ENCODE results near the gene PPP1R1B.

PPP1R1B gene

DNA sequence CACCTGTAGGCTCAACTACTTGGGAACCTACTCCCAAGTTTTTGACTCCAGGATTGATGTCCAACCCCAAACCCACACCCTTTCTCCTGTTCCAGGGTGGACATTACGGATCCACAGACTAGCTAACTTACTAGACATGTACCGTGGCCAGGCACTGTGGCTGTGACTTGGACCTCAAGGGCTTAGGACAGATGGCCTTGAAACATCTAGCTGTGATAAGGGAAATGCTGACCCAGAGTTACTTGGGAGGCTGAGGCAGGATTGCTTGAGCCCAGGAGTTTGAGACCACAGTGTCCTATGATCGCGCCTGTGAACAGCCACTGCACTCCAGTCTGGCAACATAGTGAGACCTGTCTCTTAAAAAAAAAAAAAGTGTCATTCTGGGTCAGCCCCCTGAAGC, 14.3 kb downstream of the PPP1R1B start:
- Histone ChIP-seq H3K36me3 (ENCODE audit: low read length) (no peaks in the 10 kb centered on the region), H3K4me3 (ENCODE audit: insufficient read depth, low read length, poor library complexity, severe bottlenecking) (no peak overlapping the region), H3K27me3 (ENCODE audit: low read length) (no peaks in the 10 kb centered on the region), H3K79me2 (ENCODE audit: insufficient read depth, low read length) (peaks cover 75% of the 10 kb centered on the region), H4K20me1 (ENCODE audit: low read depth, low read length) (no peaks in the 10 kb centered on the region; the same call in 1 of the 2 replicates), H3K9ac (ENCODE audit: low read length) (no peak overlapping the region), H3F3A (ENCODE audit: insufficient read depth) (no peaks in the 10 kb centered on the region), H3K9me3 (ENCODE audit: insufficient read depth, low read length) (no peaks in the 10 kb centered on the region), H2AFZ (ENCODE audit: low read depth, low read length, severe bottlenecking) (no peak overlapping the region), H3K9me2 (replicated peaks; ENCODE audit: insufficient read depth, low read length) (no peaks in the 10 kb centered on the region), H3K4me2 (ENCODE audit: low read depth, low read length, poor library complexity, severe bottlenecking) (no peak overlapping the region), H3K27ac (ENCODE audit: low read depth, low read length) (no peak overlapping the region)
- TF ChIP-seq, protein P1, sequence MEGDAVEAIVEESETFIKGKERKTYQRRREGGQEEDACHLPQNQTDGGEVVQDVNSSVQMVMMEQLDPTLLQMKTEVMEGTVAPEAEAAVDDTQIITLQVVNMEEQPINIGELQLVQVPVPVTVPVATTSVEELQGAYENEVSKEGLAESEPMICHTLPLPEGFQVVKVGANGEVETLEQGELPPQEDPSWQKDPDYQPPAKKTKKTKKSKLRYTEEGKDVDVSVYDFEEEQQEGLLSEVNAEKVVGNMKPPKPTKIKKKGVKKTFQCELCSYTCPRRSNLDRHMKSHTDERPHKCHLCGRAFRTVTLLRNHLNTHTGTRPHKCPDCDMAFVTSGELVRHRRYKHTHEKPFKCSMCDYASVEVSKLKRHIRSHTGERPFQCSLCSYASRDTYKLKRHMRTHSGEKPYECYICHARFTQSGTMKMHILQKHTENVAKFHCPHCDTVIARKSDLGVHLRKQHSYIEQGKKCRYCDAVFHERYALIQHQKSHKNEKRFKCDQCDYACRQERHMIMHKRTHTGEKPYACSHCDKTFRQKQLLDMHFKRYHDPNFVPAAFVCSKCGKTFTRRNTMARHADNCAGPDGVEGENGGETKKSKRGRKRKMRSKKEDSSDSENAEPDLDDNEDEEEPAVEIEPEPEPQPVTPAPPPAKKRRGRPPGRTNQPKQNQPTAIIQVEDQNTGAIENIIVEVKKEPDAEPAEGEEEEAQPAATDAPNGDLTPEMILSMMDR (IDR thresholded peaks at IDR 0.05; ENCODE audit: insufficient read depth, low read length, poor library complexity, severe bottlenecking), result no peak
- no peak for TF ChIP-seq EZH2phosphoT487 (conservative IDR thresholded peaks at IDR 0.05; ENCODE audit: low read length)

DNA sequence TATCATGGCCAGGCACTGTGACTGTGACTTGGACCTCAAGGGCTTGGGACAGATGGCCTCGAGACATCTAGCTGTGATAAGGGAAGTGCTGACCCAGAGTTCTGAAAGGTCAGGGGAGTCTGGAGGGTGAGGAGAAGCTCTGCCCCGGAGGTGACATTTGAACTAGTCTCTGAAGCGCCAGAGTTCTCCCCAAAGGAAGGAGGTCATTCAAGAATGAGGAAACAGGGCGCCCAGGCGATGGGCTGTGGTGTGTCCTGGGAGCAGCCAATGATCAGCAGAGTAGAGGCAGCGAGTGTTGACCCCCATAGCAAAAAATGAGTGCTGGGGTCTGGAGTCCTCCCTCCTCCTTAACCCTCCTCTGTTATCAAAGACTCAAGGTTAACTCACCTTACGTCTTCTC, 15.1 kb downstream of the PPP1R1B start:
- no peak overlapping the region for H3K4me3 ChIP-seq (ENCODE audit: insufficient read depth, low read length, poor library complexity, severe bottlenecking)
- no peak overlapping the region for H2AFZ ChIP-seq (ENCODE audit: low read depth, low read length, severe bottlenecking)
- H3K9me2 ChIP-seq (replicated peaks; ENCODE audit: insufficient read depth, low read length), result no peaks in the 10 kb centered on the region
- H3K9me3 ChIP-seq (ENCODE audit: insufficient read depth, low read length), result no peaks in the 10 kb centered on the region
- no peaks in the 10 kb centered on the region for H3K27me3 ChIP-seq (ENCODE audit: low read length)
- peaks cover 79% of the 10 kb centered on the region for H3K79me2 ChIP-seq (ENCODE audit: insufficient read depth, low read length)
- no peaks in the 10 kb centered on the region; the same call in 1 of the 2 replicates for H4K20me1 ChIP-seq (ENCODE audit: low read depth, low read length)
- no peaks in the 10 kb centered on the region for H3F3A ChIP-seq (ENCODE audit: insufficient read depth)
- H3K9ac ChIP-seq (ENCODE audit: low read length), result no peak overlapping the region
- no peak for TF ChIP-seq EZH2phosphoT487 (conservative IDR thresholded peaks at IDR 0.05; ENCODE audit: low read length)
- TF ChIP-seq, protein P1 (IDR thresholded peaks at IDR 0.05; ENCODE audit: insufficient read depth, low read length, poor library complexity, severe bottlenecking), result no peak
- H3K4me2 ChIP-seq (ENCODE audit: low read depth, low read length, poor library complexity, severe bottlenecking), result no peak overlapping the region
- H3K36me3 ChIP-seq (ENCODE audit: low read length), result no peaks in the 10 kb centered on the region
- H3K27ac ChIP-seq (ENCODE audit: low read depth, low read length), result no peak overlapping the region

DNA sequence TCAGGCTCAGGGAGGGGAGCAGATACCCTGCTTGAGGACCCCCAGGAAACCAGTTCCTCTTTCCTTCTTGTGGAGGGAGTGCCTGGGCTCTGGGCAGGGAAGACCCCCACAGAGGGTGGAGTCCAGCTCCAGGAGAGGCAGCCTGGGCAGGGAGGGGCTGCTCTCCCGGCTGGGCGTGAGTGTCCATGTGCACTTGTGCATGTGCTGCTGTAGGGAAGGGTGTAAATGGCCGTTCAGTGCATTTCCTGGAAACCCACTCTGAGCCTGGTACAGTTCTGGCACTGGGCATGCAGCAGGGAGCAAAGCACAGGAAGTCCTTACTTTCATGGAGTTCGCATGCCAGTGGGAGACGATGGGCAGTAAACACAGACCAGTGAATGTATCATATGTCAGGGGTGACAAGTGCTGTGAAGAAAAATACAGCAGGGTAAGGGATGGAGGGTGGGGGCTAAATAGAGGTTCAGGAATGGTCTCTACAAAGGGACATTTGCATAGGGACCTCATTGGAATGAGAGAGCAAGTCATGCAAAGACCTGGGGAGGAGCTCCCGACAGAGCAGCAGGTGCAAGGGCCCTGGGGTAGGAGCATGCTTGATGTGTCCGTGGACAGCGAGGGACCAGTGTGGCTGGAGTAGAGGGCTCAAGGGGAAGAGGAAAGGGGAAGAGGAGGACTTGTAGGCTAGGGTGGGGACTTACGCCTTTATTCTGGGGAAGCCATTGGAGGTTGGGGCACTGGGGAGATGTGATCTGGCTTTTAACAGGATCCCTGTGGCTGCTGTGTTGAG, 15.7 kb downstream of the PPP1R1B start:
- peaks cover 76% of the 10 kb centered on the region for H3K79me2 ChIP-seq (ENCODE audit: insufficient read depth, low read length)
- TF ChIP-seq EZH2phosphoT487 (conservative IDR thresholded peaks at IDR 0.05; ENCODE audit: low read length), result no peak
- TF ChIP-seq, protein P1 (IDR thresholded peaks at IDR 0.05; ENCODE audit: insufficient read depth, low read length, poor library complexity, severe bottlenecking), result no peak
- H3K27ac ChIP-seq (ENCODE audit: low read depth, low read length), result no peak overlapping the region
- no peak overlapping the region for H3K4me2 ChIP-seq (ENCODE audit: low read depth, low read length, poor library complexity, severe bottlenecking)
- H3K9ac ChIP-seq (ENCODE audit: low read length), result no peak overlapping the region
- H3K36me3 ChIP-seq (ENCODE audit: low read length), result no peaks in the 10 kb centered on the region
- H2AFZ ChIP-seq (ENCODE audit: low read depth, low read length, severe bottlenecking), result no peak overlapping the region
- H3K9me3 ChIP-seq (ENCODE audit: insufficient read depth, low read length), result no peaks in the 10 kb centered on the region
- H3K27me3 ChIP-seq (ENCODE audit: low read length), result no peaks in the 10 kb centered on the region
- no peaks in the 10 kb centered on the region for H3F3A ChIP-seq (ENCODE audit: insufficient read depth)
- no peaks in the 10 kb centered on the region; the same call in 1 of the 2 replicates for H4K20me1 ChIP-seq (ENCODE audit: low read depth, low read length)
- H3K4me3 ChIP-seq (ENCODE audit: insufficient read depth, low read length, poor library complexity, severe bottlenecking), result no peak overlapping the region
- H3K9me2 ChIP-seq (replicated peaks; ENCODE audit: insufficient read depth, low read length), result no peaks in the 10 kb centered on the region
